Neural cell (in vitro differentiated cells): ENCODE measurements around the gene LCN10. TPM values are rescaled to one million over a fixed set of nuclear protein-coding genes. Genes with fewer than 3 reads are reported as not detected.

Source experiments
- H2AFZ ChIP-seq: fragments of 200-600, 300-800 bp; sonication (generic), shearing (Covaris generic); 2 replicates; pipeline ENCODE4 v1.6.0; 2014; ENCODE audit warnings: low read depth, mild to moderate bottlenecking, antibody characterized with exemption, low read length, moderate library complexity
- H3F3A ChIP-seq: fragments of 200-600 bp; shearing (Covaris generic); 2 replicates; pipeline ENCODE4 v1.6.1; 2016; ENCODE audit warnings: mild to moderate bottlenecking, moderate library complexity, mixed read lengths, antibody characterized with exemption, low read length; ENCODE audit not compliant: insufficient read depth, poor library complexity, severe bottlenecking
- H3K27ac ChIP-seq: fragments of 200-600, 300-800 bp; sonication (generic), shearing (Covaris generic); 2 replicates; pipeline ENCODE4 v1.5.1; 2014; ENCODE audit warnings: mild to moderate bottlenecking, low read length, moderate library complexity
- H3K27me3 ChIP-seq: fragments of 300-800, 200-600 bp; sonication (generic), shearing (Covaris generic); 2 replicates; pipeline ENCODE4 v1.6.0; 2014; ENCODE audit warnings: mild to moderate bottlenecking, low read depth, low read length, moderate library complexity; ENCODE audit not compliant: insufficient read depth
- H3K36me3 ChIP-seq: fragments of 300-800, 200-600 bp; sonication (generic), shearing (Covaris generic); 2 replicates; pipeline ENCODE4 v1.5.1; 2014; ENCODE audit warnings: mild to moderate bottlenecking, antibody characterized with exemption, low read length, moderate library complexity; ENCODE audit not compliant: insufficient read depth
- H3K4me2 ChIP-seq: fragments of 300-800, 200-600 bp; sonication (generic), shearing (Covaris generic); 2 replicates; pipeline ENCODE4 v1.6.0; 2014; ENCODE audit warnings: mild to moderate bottlenecking, low read length
- H3K4me3 ChIP-seq: fragments of 300-800, 200-600 bp; sonication (generic), shearing (Covaris generic); 2 replicates; pipeline ENCODE4 v1.5.1; 2014; ENCODE audit warnings: mild to moderate bottlenecking, low read length, moderate library complexity
- H3K79me2 ChIP-seq: fragments of 200-600 bp; shearing (Covaris generic); replicated peaks from 2 replicates; pipeline ENCODE4 v1.6.0; 2014; ENCODE audit warnings: mild to moderate bottlenecking, low read length, moderate library complexity; ENCODE audit not compliant: insufficient read depth
- H3K9ac ChIP-seq: fragments of 300-800, 200-600 bp; sonication (generic), shearing (Covaris generic); 2 replicates; pipeline ENCODE4 v1.6.1; 2016; ENCODE audit warnings: mild to moderate bottlenecking, low read length, mixed read lengths
- H3K9me2 ChIP-seq: fragments of 200-600 bp; shearing (Covaris generic); 2 replicates; pipeline ENCODE4 v1.6.1; 2016; ENCODE audit warnings: mild to moderate bottlenecking, low read length, mixed read lengths; ENCODE audit not compliant: insufficient read depth
- H3K9me3 ChIP-seq: fragments of 200-600, 300-800 bp; sonication (generic), shearing (Covaris generic); 2 replicates; pipeline ENCODE4 v1.6.1; 2016; ENCODE audit warnings: mild to moderate bottlenecking, mixed run types, low read length, moderate library complexity, mixed read lengths
- H4K20me1 ChIP-seq: fragments of 200-600 bp; shearing (Covaris generic); 2 replicates; pipeline ENCODE4 v1.6.1; 2016; ENCODE audit warnings: mild to moderate bottlenecking, mixed run types; ENCODE audit not compliant: insufficient read depth
- EP300 ChIP-seq: fragments of 450-650 bp; conservative IDR thresholded peaks from 2 replicates; pipeline ENCODE4 v1.6.1; 2014; ENCODE audit warnings: antibody characterized with exemption, mild to moderate bottlenecking, moderate library complexity; ENCODE audit not compliant: poor library complexity, severe bottlenecking
- EZH2 ChIP-seq: fragments of 200-600, 300-800 bp; shearing (Covaris generic), sonication (generic); IDR thresholded peaks from 2 replicates; pipeline ENCODE4 v1.6.1; 2014; ENCODE audit warnings: antibody characterized with exemption, low read length, borderline replicate concordance, mild to moderate bottlenecking; ENCODE audit not compliant: insufficient read depth, poor library complexity, severe bottlenecking
- MXI1 ChIP-seq: fragments of 450-650 bp; conservative IDR thresholded peaks from 2 replicates; pipeline ENCODE4 v1.6.1; 2014; ENCODE audit warnings: antibody characterized with exemption, mild to moderate bottlenecking; ENCODE audit not compliant: poor library complexity, severe bottlenecking
- POLR2AphosphoS5 ChIP-seq: IDR thresholded peaks from 2 replicates; pipeline ENCODE4 v1.6.1; 2012
- RAD21 ChIP-seq: fragments of 450-650 bp; conservative IDR thresholded peaks from 2 replicates; pipeline ENCODE4 v1.6.1; 2014; ENCODE audit warnings: antibody characterized with exemption, mild to moderate bottlenecking, moderate library complexity
- SMC3 ChIP-seq: fragments of 450-650 bp; conservative IDR thresholded peaks from 2 replicates; pipeline ENCODE4 v1.6.1; 2014; ENCODE audit warnings: antibody characterized with exemption, mild to moderate bottlenecking, moderate library complexity; ENCODE audit not compliant: poor library complexity
- TAF1 ChIP-seq: IDR thresholded peaks from 2 replicates; pipeline ENCODE4 v1.6.1; 2012; ENCODE audit warnings: low read depth
- polyA plus RNA-seq: library from polyadenylated mRNA; depleted of rRNA; stranded (reverse); fragments of >200 nt; gene quantifications from 2 replicates; pipeline ENCODE4 v1.2.3, GENCODE V29; 2014
- TF ChIP-seq, protein P1 (sequence below): fragments of 450-650 bp; IDR thresholded peaks from 2 replicates; pipeline ENCODE4 v1.5.1; 2014; ENCODE audit warnings: antibody characterized with exemption, mild to moderate bottlenecking, moderate library complexity; ENCODE audit not compliant: poor library complexity, severe bottlenecking
- TF ChIP-seq, protein P2 (sequence below): IDR thresholded peaks from 2 replicates; pipeline ENCODE4 v1.6.1; 2012; ENCODE audit warnings: borderline replicate concordance

Gene LCN10
- polyA plus RNA-seq, 1 donor from 2014 or later = not detected

DNA sequence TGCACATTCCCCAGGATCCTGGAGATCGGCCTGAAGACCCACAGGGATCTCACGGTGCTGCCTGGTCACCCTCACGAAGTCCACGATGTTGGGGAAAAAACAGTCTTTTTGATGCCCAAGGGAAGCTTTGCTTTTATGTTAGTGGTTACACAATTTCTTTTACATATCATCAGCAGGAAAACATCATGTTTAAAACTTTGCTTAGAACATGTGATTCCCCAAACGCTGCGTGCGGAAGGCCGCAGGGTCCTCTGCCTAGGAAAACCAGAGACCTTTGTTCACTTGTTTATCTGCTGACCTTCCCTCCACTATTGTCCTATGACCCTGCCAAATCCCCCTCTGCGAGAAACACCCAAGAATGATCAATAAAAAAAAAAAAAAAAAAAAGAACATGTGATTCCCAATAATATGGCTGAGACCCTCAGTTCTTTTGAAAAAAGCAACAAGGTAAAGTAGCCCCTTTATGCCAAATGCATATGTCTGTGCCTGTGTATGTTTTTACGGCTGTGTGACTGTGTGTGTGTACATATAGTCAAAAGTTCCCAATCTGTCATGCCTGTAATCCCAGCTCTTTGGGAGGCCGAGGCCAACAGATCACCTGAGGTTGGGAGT lies 44.0 kb downstream of the LCN10 start:
- Histone ChIP-seq H3K4me3 (no peak overlapping the region), H3K4me2 (no peak overlapping the region), H2AFZ (no peak overlapping the region), H3K9me2 (no peaks in the 10 kb centered on the region), H3K27ac (no peak overlapping the region), H3K9me3 (no peaks in the 10 kb centered on the region), H3F3A (no peaks in the 10 kb centered on the region), H3K27me3 (no peaks in the 10 kb centered on the region), H3K79me2 (no peaks in the 10 kb centered on the region), H4K20me1 (no peaks in the 10 kb centered on the region), H3K36me3 (no peaks in the 10 kb centered on the region), H3K9ac (no peak overlapping the region)
- TF ChIP-seq EP300 (no peak), RAD21 (no peak), TAF1 (no peak), MXI1 (no peak), SMC3 (no peak), EZH2 (no peak), POLR2AphosphoS5 (no peak)
- TF ChIP-seq, protein P1, sequence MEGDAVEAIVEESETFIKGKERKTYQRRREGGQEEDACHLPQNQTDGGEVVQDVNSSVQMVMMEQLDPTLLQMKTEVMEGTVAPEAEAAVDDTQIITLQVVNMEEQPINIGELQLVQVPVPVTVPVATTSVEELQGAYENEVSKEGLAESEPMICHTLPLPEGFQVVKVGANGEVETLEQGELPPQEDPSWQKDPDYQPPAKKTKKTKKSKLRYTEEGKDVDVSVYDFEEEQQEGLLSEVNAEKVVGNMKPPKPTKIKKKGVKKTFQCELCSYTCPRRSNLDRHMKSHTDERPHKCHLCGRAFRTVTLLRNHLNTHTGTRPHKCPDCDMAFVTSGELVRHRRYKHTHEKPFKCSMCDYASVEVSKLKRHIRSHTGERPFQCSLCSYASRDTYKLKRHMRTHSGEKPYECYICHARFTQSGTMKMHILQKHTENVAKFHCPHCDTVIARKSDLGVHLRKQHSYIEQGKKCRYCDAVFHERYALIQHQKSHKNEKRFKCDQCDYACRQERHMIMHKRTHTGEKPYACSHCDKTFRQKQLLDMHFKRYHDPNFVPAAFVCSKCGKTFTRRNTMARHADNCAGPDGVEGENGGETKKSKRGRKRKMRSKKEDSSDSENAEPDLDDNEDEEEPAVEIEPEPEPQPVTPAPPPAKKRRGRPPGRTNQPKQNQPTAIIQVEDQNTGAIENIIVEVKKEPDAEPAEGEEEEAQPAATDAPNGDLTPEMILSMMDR = no peak
- TF ChIP-seq, protein P2, sequence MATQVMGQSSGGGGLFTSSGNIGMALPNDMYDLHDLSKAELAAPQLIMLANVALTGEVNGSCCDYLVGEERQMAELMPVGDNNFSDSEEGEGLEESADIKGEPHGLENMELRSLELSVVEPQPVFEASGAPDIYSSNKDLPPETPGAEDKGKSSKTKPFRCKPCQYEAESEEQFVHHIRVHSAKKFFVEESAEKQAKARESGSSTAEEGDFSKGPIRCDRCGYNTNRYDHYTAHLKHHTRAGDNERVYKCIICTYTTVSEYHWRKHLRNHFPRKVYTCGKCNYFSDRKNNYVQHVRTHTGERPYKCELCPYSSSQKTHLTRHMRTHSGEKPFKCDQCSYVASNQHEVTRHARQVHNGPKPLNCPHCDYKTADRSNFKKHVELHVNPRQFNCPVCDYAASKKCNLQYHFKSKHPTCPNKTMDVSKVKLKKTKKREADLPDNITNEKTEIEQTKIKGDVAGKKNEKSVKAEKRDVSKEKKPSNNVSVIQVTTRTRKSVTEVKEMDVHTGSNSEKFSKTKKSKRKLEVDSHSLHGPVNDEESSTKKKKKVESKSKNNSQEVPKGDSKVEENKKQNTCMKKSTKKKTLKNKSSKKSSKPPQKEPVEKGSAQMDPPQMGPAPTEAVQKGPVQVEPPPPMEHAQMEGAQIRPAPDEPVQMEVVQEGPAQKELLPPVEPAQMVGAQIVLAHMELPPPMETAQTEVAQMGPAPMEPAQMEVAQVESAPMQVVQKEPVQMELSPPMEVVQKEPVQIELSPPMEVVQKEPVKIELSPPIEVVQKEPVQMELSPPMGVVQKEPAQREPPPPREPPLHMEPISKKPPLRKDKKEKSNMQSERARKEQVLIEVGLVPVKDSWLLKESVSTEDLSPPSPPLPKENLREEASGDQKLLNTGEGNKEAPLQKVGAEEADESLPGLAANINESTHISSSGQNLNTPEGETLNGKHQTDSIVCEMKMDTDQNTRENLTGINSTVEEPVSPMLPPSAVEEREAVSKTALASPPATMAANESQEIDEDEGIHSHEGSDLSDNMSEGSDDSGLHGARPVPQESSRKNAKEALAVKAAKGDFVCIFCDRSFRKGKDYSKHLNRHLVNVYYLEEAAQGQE = no peak

DNA sequence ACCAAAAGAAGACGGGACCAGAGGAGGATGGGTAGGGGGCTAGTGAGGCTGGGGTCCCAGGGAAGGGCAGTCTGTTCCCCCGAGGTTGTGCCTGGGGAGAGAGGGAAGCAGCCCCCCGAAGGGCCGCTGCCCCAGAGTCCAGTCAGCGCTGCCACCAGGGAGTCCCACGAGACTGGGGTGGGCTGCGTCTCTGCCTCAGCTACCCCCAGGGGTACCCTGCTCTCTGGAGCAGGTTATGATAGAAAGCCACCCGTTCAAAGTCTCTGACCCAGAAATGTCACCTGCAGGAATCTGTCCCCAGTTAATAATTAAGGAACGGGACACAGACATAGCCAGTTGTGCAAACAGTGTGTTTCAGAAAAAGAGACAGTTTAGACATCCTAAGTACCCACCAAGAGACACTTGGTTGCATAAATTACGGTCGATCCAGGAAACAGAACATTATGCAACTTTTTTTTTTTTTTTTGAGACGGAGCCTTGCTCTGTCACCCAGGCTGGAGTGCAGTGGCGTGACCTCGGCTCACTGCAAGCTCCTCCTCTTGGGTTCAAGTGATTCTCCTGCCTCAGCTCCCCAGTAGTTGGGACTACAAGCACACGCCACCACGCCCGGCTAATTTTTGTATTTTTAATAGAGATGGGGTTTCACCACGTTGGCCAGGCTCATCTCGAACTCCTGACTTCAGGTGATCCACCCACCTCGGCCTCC lies 44.8 kb downstream of the LCN10 start:
- Histone ChIP-seq H3K79me2 (no peaks in the 10 kb centered on the region), H3K36me3 (no peaks in the 10 kb centered on the region), H3F3A (no peaks in the 10 kb centered on the region), H3K4me3 (no peak overlapping the region), H3K27me3 (no peaks in the 10 kb centered on the region), H2AFZ (no peak overlapping the region), H4K20me1 (no peaks in the 10 kb centered on the region), H3K9me3 (no peaks in the 10 kb centered on the region), H3K27ac (no peak overlapping the region), H3K4me2 (no peak overlapping the region), H3K9me2 (no peaks in the 10 kb centered on the region), H3K9ac (no peak overlapping the region)
- TF ChIP-seq, protein P1 = no peak
- no peak for TF ChIP-seq POLR2AphosphoS5
- no peak for TF ChIP-seq SMC3
- TF ChIP-seq, protein P2 = no peak
- TF ChIP-seq RAD21 = no peak
- no peak for TF ChIP-seq EP300
- no peak for TF ChIP-seq TAF1
- no peak for TF ChIP-seq EZH2
- no peak for TF ChIP-seq MXI1
